Epidermal melanocyte (primary cell): Measurements from ENCODE around the gene ARID3C.

ENCODE experiments used
- DNase-seq: peaks from one replicate; pipeline ENCODE4 v3.0.0; 2011; ENCODE audit warnings: low spot score; ENCODE audit not compliant: insufficient read length

ARID3C gene

DNA sequence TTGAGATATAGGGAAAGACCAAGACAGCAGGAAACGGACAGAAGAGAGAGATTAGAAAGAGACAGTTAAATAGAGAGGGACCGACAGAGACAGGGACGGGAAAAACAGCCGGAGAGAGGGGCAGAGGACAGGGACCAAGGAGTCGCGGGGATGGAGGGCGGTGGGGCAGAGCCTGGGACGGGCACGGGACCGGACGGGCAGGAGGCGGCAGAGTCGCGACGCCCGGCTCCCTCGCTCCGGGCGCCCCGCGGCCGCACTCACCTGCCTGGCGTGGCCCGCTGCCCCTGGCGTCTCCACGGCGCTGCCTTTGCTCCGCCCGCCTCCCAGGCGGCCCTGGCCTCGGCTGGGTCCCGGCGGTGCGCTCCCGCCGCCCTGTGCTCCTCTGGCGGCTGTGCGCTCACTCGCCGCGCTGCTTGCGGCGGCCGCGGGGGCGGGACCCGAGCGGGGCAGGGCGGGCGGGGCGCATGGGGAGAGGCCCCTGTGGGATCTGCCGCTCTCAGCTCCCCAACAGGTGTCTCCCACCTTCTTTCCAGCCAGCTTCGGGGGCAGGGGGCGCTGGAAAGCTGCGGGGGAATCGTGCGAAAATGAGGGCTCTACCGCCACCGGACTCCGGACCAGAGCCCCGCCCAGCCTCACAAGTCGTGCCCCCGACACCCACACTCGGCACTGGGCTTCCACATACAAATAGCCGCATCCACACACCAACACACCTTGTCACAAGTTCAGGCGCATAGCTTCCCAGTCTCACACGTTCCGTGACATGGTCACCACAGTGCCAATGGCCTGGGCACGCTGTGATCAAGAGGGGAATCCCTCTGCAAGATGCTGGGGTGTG lies at the start of gene ARID3C:
Gene ARID3C (minus strand): TSS at position 411 of the 835 bp plus-strand sequence. CDS start 1,052 bp downstream, outside the sequence.
- no peak for DNase-seq

DNA sequence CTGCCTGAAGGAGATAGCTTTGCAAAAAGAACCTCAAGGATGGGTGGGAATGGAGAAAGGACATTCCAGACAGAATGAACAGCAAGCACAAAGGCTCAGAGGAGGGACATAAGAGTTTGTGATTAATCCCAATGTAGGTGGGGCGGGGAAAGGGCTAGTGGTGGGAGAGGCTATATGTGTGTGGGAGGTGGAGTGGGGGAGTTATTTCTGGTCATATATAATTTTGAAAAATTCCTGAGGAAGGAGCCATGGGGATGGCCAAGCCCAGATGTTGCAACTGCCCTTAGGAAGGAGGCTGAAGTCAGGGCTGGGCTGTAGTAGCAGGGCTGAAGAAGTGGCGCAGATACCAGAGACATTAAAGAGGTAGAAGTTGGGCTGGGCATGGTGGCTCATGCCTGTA lies 47.0 kb upstream of the ARID3C start:
- DNase-seq, result no peak

GRCh38 chr9:34675048-34675714 lies 46.3 kb upstream of the ARID3C start:
- DNase-seq, result peak; percentile 62

DNA sequence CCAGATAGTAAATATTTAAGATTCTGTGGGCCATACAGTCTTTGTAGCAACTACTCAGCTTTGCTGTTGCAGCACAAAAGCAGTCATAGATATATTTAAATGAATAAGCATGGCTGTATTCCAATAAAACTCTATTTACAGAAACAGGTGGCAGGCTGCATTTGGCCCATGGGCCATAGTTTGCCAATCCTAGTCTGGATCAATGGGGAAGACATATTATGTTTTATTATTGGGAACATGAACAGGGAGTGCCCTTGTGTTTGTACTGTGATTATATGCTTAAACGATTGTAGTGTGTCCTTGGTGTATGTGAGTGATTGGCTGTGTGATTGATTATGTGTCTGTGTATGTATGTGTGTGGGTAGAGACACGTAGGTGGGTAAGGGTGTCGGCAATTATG lies 45.6 kb upstream of the ARID3C start:
- no peak for DNase-seq

GRCh38 chr9:34671307-34671706 lies 42.4 kb upstream of the ARID3C start:
- DNase-seq, result no peak

DNA sequence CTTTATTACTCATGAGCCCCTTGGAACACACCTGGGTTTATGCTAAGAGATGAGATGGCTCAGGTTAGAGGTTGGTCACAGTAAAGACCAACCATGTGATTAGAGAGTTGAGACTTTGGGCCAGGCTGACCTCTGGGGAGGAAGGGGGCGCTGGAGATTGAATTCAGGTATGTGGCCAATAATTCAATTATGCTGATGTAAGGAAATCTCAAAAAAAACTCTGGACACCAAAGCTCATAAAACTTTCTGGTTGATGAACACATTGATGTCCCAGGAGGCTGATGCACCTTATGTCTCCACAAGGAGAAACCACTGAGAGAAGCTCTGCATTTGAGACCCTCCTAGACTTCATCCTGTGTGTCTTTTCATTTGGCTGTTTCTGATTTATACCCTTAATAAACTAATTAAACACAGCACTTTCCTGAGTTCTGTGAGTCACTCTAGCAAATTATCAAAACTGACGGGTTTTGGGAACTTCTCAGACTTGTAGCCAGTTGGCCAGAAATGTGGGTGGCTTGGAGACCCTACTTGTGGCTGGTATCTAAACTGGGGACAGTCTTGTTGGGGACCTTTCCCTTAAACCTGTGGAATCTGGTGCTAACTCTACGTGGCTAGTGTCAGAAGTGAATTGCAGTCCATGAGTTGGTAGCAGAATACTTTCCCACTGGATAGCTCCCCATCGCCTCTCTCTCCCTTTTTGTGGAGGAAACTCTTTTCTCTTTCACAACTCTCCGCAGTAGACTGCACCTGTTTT lies 41.1 kb upstream of the ARID3C start:
- DNase-seq, result no peak

- DNase-seq, result peak; percentile 96
Measured at GRCh38 chr9:34665381-34666250, 36.8 kb upstream of the ARID3C start.

DNA sequence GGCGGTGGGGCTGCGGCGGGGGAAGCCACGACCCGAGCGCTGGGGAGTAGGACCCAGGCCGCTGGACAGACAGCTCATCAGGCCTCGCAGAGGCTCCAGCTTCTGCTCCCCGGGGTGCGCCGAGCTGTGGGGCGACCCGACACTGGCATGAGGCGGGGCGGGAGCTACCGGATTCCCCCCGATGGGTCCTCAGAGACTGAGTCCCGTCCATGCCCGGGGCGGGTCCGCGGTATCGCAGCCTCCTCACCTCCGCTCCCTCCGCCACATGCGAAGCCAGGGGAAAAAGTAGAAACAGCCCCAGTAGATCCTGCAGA lies 36.2 kb upstream of the ARID3C start:
- no peak for DNase-seq

GRCh38 chr9:34664281-34665066 lies 35.6 kb upstream of the ARID3C start:
- peak; percentile 73 for DNase-seq

- no peak for DNase-seq
Measured at GRCh38 chr9:34663303-34663605, 34.4 kb upstream of the ARID3C start.

- DNase-seq, result no peak
Measured at GRCh38 chr9:34662526-34663302, 33.8 kb upstream of the ARID3C start, which contains the start of gene CCL27. Gene CCL27, minus strand, starts transcription at chr9:34662657. Its CDS starts 24 bp downstream, at chr9:34662633.

- DNase-seq, result no peak
Measured at GRCh38 chr9:34659592-34660253, 30.9 kb upstream of the ARID3C start.

- no peak for DNase-seq
Measured at GRCh38 chr9:34658461-34658860, 29.6 kb upstream of the ARID3C start.

DNA sequence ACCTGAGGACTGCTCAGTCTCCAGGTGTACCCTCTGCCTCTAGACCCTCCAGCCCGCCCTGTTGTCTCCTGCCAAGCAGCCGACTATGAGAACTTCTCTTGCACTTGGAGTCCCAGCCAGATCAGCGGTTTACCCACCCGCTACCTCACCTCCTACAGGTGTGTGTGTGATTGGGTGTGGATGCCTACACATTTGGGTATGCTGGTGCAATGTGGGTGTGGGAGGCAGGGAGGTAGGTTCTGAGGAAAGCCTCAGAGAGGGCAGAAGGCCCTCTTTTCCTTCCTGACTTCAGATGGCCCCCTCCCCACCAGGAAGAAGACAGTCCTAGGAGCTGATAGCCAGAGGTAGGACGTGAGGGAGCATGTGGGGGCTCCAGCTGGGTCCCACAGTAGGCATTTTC lies 28.1 kb upstream of the ARID3C start:
- no peak for DNase-seq

DNA sequence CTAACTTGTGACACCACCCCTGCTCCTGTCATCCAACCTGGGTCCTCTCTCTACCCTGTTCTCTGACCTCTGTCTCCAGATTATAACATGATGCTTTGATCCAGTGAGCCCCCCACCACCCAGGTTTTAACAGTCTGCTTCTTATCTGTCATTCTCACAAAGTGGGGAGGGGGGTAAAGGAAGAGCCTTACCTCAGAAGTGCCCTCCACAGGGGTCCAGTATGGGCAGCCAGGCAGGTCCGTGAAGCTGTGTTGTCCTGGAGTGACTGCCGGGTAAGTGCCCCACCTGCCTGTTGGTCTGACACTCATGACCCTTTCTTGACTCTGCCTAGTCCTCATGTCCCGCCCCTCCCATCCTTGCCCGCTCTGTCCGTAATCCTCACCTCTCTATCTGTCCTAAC lies 26.5 kb upstream of the ARID3C start:
- DNase-seq, result no peak

DNA sequence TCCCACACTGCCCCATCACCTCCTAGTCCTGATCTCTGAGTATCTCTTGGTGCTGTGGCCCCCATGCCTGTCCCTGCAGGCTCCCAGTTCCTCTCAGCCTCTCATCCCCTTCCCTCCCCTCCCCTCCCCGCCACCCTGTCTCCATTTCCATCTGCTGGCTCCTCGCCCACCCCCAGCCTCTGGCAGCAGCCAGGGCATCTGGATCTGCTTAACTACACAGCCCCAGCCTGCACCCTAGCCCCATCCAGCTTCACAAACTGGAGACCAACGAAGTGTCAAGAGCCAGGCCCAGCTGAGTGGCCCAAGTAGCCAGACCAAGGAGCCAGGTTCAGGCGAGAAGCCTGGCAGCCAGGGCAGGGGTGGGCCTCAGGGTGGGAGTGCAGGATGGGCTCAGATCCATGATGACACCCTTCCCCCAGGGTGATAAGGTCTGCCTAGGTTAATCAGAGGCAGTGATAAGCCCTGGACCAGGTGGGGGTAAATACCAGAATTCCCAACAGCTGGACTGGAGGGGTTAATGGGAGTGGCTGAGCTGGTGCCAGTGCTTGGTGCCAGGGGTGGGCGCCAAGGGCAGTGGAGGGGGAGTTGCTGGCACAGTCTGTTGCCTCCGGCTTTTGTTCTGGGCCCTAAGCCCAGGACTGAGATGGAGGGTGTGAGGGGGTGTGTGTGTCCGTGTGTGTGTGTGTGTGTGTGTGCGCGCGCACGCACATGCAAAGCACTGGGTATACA lies 25.6 kb upstream of the ARID3C start:
- no peak for DNase-seq

DNA sequence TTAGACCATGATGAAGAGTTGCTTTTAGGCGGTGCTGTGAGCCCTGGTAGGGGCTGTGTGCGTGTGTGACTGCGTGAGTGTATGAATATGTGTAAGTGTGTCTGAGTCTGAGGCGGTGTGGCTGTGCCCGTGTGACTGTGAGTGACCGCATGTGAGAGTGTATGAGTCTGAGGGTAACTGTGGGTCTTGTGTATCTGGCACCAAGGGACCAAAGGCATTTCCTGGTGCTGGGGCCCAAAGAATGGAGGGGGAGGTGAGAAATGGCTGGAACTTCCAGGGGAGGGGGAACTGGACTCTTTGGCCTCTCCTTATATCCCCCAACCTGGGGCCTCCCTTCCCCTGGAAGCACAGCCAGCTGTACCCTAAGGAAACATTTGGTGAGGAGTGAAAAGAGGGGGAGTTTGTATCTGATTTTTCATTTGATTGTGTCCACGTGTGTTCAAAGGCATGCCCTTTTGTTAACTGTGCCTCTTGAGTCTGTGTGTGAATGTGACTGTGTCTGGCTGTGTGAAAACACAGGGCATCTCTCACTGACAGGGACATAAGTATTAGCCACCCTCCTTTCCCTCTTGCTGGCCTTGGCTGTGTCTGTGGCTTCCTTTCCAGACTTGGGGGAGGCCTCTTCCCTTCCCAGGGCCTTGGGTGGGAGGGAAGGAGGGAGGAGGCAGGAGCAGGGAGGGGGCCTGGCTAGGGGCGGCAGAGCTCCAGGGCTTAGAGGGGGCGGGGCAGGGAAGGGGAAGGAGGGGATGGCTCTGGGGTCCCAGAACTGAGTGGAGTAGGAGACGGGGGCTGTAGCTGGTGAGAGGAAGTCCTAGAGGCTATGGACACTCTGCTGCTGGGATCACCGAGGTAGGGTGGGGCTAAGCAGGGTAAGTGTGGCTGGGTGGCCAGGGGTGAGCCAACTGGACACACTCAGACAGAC lies 24.5 kb upstream of the ARID3C start:
- DNase-seq, result no peak

DNA sequence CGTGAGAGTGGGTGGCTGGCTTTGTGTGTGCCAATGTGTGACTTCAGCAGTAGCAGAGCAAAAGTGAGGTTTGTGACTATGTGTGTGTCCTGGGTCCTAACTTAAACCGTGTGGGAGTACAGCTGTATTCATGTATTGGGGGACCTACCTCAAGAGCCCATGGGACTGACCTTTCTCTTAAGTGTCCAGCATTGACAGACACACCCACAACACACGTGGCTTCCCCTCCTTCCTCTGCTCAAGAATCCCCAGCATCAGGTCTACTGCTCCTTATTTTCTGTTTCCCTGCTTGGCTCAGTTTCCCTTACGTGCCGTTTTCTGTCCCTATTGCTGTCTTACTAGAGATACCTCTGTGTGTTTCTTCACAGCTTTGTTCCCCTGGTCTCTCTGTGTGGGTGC lies 23.7 kb upstream of the ARID3C start:
- DNase-seq, result no peak
